Measurements from ENCODE around the gene DPEP1. TPM values are rescaled to one million over a fixed set of nuclear protein-coding genes. Genes with fewer than 3 reads are reported as not detected.

Gene DPEP1
- total RNA-seq, 1 experiment from 2014 or later, result 1.1 TPM

GRCh38 chr16:89593841-89594240 lies 19.6 kb upstream of the DPEP1 start:
- no TSS peak for BruUV-seq (replicated peaks)
- no peak for TF ChIP-seq EZH2phosphoT487 (IDR thresholded peaks at IDR 0.05; ENCODE audit: borderline replicate concordance)
- no peak for TF ChIP-seq MAX (IDR thresholded peaks at IDR 0.05)
- TF ChIP-seq FOSL1 (IDR thresholded peaks at IDR 0.05; ENCODE audit: low read depth), result no peak
- TF ChIP-seq ELF1 (IDR thresholded peaks at IDR 0.05; ENCODE audit: borderline replicate concordance, low read depth), result no peak
- TF ChIP-seq REST (IDR thresholded peaks at IDR 0.05; ENCODE audit: low read depth), result no peak
- TF ChIP-seq POLR2A (IDR thresholded peaks at IDR 0.05; ENCODE audit: borderline replicate concordance, extremely low read depth, insufficient read depth, insufficient read length), result no peak
- TF ChIP-seq YY1 (IDR thresholded peaks at IDR 0.05; ENCODE audit: extremely low read depth, insufficient replicate concordance, low read depth, low read length), result no peak
- TF ChIP-seq ZNF274 (IDR thresholded peaks at IDR 0.05; ENCODE audit: low read depth, low read length), result no peak
- no peak for TF ChIP-seq SRF (IDR thresholded peaks at IDR 0.05; ENCODE audit: low read depth)
- TF ChIP-seq TCF7L2 (IDR thresholded peaks at IDR 0.05; ENCODE audit: borderline replicate concordance, extremely low read depth, insufficient read depth, insufficient read length), result no peak
- TF ChIP-seq RAD21 (IDR thresholded peaks at IDR 0.05; ENCODE audit: low read depth), result no peak
- TF ChIP-seq SP1 (IDR thresholded peaks at IDR 0.05; ENCODE audit: low read depth), result no peak
- TF ChIP-seq POLR2AphosphoS5 (IDR thresholded peaks at IDR 0.05; ENCODE audit: low read depth, low read length), result no peak
- TF ChIP-seq CBX3 (IDR thresholded peaks at IDR 0.05; ENCODE audit: low read depth), result no peak
- TF ChIP-seq EZH2 (IDR thresholded peaks at IDR 0.05), result no peak
- TF ChIP-seq CTCF (IDR thresholded peaks at IDR 0.05 in 2 of 3, conservative IDR thresholded peaks at IDR 0.05 in 1 of 3; ENCODE audit: borderline replicate concordance in 1 of 3, insufficient read depth in 1 of 3, low read depth in 2 of 3, low read length in 2 of 3), result no peak
- no peak for TF ChIP-seq ATF3 (IDR thresholded peaks at IDR 0.05)
- no peak for TF ChIP-seq ZFX (IDR thresholded peaks at IDR 0.05)
- no peak for TF ChIP-seq EGR1 (IDR thresholded peaks at IDR 0.05; ENCODE audit: low read depth)
- Histone ChIP-seq H3K9me3 (ENCODE audit: control insufficient read depth in 1 of 2, insufficient read depth in 1 of 2, low read depth in 1 of 2, low read length in 2 of 2) (no peaks in the 10 kb centered on the region), H3K4me2 (ENCODE audit: low read length) (no peak overlapping the region), H4K20me1 (ENCODE audit: insufficient read depth) (no peaks in the 10 kb centered on the region), H3K9ac (ENCODE audit: low read length) (no peak overlapping the region), H3K36me3 (ENCODE audit: control insufficient read depth in 1 of 2, insufficient read depth in 2 of 2, low read length in 2 of 2) (peaks cover 11 to 14% of the 10 kb centered on the region in 2 experiments; a peak in 3 of 4 replicates), H3K79me2 (ENCODE audit: insufficient read depth, low read length) (no peaks in the 10 kb centered on the region), H3K4me1 (ENCODE audit: control insufficient read depth in 1 of 2, insufficient read depth in 2 of 2, low read length in 2 of 2) (peaks cover 0 to 10% of the 10 kb centered on the region in 2 experiments; a peak in 2 of 4 replicates), H3K27ac (ENCODE audit: low read depth, low read length) (no peak overlapping the region), H3K9me2 (ENCODE audit: insufficient read depth) (no peaks in the 10 kb centered on the region), H2AFZ (ENCODE audit: low read depth, low read length, poor library complexity, severe bottlenecking) (no peak overlapping the region), H3K4me3 (replicated peaks in 1 of 2; ENCODE audit: low read depth in 1 of 2, low read length in 2 of 2) (no peak overlapping the region), H3K27me3 (ENCODE audit: insufficient read depth, low read length) (no peaks in the 10 kb centered on the region)
- CTCF ChIA-PET, result no interaction called here
- intact Hi-C loops (cut with micrococcal nuclease), result no loop called here
- ATAC-seq (no peak), DNase-seq (ENCODE audit: low read depth, low spot score) (no peak)
- POLR2A ChIA-PET, result no interaction called here
- RAD21 ChIA-PET (ENCODE audit: low non-redundant PET in 1 of 2, low total read pairs in 2 of 2, uncharacterized antibody in 2 of 2, unreplicated experiment in 2 of 2), result no interaction called here
